Right lobe of liver (tissue), 4 donors: ENCODE measurements around the gene CEP192.

Source experiments
- POLR2A ChIP-seq: fragments of 450-650 bp; IDR thresholded peaks from one replicate; pipeline ENCODE4 v1.6.1; 2017; ENCODE audit warnings: antibody characterized with exemption, mild to moderate bottlenecking
- TF ChIP-seq, protein P1 (sequence below), 4 donors: fragments of 200-600 bp in 3 of 4; fragments of 450-650 bp in 1 of 4; IDR thresholded peaks; one replicate each; pipeline versions ENCODE4 v1.5.1 to v1.8.0; 2016 to 2022; ENCODE audit warnings: antibody characterized with exemption in 4 of 4, mild to moderate bottlenecking in 2 of 4
- donor health status: DM: no; HTN: no; CAD: no.
- donor health status: DM: no; HTN: no; CAD: no.
- donor health status: DM: no; HTN: yes; CAD: no.

DNA sequence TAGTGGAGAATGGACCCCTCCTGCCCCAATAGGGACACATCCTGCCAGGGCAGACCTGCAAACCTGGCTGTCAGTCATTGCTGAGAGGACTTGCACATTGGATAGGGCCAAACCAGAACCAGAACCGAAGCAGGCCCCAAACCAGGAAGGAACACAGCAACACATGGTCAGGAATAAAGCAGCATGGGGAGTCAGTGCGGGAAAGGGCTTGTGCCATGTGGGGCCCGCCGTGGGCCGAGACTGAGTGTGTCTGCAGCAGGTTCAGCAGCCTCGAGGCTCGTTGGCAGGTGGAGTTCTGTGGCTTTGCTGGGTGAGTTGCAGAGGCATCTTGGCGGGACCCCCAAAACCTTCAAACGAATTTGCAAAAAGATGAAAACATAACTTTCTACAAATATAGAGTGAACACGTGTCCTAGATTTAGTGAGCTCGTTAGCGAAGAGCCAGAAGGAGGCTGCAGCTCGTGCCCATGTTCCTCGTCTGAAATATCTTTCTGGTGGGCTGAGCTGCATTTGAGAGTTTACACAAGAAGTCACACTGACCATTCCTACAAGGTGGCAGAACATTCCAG lies 182.5 kb downstream of the CEP192 start:
- no peak for TF ChIP-seq POLR2A
- TF ChIP-seq, protein P1, sequence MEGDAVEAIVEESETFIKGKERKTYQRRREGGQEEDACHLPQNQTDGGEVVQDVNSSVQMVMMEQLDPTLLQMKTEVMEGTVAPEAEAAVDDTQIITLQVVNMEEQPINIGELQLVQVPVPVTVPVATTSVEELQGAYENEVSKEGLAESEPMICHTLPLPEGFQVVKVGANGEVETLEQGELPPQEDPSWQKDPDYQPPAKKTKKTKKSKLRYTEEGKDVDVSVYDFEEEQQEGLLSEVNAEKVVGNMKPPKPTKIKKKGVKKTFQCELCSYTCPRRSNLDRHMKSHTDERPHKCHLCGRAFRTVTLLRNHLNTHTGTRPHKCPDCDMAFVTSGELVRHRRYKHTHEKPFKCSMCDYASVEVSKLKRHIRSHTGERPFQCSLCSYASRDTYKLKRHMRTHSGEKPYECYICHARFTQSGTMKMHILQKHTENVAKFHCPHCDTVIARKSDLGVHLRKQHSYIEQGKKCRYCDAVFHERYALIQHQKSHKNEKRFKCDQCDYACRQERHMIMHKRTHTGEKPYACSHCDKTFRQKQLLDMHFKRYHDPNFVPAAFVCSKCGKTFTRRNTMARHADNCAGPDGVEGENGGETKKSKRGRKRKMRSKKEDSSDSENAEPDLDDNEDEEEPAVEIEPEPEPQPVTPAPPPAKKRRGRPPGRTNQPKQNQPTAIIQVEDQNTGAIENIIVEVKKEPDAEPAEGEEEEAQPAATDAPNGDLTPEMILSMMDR (IDR thresholded peaks at IDR 0.05), result no peak
